MM.1S (cell line): ENCODE data around the gene POM121C.
"Not testable (repeated sequence)": the region's sequence is repeated elsewhere in the genome, so short reads cannot be mapped to it uniquely, and the experiment has no call there.

ENCODE experiments used
- CTCF ChIP-seq: fragments of 300-600 bp; sonication (generic); IDR thresholded peaks from 2 replicates; pipeline ENCODE4 v1.5.1; 2016; ENCODE audit warnings: antibody characterized with exemption, low read length, mixed read lengths
- EZH2 ChIP-seq: fragments of 300-600 bp; sonication (generic); optimal IDR thresholded peaks from 2 replicates; pipeline ENCODE3; 2017; ENCODE audit warnings: low read depth, mild to moderate bottlenecking, antibody characterized with exemption, low read length, mixed read lengths

- not testable (repeated sequence) for TF ChIP-seq CTCF, EZH2
Measured at GRCh38 chr7:75477457-75477856, 8.6 kb downstream of the POM121C start.
